GM18505 (cell line): ENCODE results near the gene EPB41L2.

ENCODE experiments used
- ATAC-seq: cut with Tn5 transposase; IDR thresholded peaks from one replicate; pipeline ENCODE4 v1.9.1; 2021; ENCODE audit not compliant: unreplicated experiment
- POLR2A ChIP-seq: IDR thresholded peaks from 4 replicates; pipeline ENCODE4 v1.6.1; 2011; ENCODE audit warnings: borderline replicate concordance; ENCODE audit not compliant: insufficient read depth, insufficient read length; ENCODE audit errors: extremely low read depth

EPB41L2 gene

GRCh38 chr6:130967502-130968445, 95.3 kb downstream of the EPB41L2 start:
- ATAC-seq = no peak
- no peak for TF ChIP-seq POLR2A

DNA sequence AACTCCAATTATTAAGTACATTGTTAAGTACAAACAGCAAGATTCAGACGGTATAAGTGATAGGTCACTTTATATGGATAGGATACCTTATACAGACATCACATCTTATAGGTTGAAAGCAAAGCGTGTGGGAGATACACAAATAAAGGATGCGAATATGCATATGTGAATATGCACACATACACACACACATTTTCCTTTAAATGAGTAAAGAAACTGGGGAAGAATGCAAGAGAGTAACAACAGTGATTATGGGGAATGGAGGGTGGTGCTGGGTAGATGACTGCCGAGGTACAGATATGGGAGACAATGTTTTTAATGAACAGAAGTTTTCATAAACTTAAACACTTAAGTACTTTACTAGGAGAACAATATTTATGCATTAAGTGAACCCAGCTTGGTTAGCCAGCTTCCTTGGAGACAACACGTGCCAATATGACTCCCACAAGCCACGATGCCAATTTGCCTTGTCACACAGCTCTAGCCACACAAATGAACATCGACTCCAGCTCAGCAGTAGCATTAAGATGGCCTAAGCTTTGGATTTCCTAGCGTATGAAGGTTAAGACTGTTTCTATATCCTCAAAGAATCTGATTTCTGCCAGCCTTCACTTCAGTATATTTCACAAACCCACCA, 96.6 kb downstream of the EPB41L2 start:
- no peak for TF ChIP-seq POLR2A
- ATAC-seq = no peak

- ATAC-seq = no peak
- no peak for TF ChIP-seq POLR2A
Measured at GRCh38 chr6:130965656-130966055, 97.4 kb downstream of the EPB41L2 start.

- no peak for ATAC-seq
Measured at GRCh38 chr6:130964808-130965604, 98.0 kb downstream of the EPB41L2 start.

DNA sequence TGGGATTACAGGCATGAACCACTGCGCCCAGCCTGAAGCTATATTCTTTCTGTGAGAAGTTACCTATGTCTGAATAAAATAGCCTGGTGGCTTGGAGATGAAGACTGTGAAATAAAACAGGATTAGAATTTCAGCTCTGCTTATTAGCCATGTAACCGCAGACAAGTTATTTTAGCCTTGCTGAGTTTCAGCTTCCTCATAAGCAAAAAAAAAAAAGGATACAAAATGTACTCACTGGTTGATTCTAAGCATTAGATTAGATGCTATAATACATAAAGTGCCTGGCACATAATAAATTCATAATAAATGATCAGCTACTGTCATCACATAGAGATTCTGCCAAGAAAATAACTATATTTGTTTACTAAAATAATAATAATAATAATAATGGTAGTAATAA, 98.8 kb downstream of the EPB41L2 start:
- TF ChIP-seq POLR2A = no peak
- ATAC-seq = no peak

More at GRCh38 chr6:130964808-130965604, 98.0 kb downstream of the EPB41L2 start:
- no peak for TF ChIP-seq POLR2A

DNA sequence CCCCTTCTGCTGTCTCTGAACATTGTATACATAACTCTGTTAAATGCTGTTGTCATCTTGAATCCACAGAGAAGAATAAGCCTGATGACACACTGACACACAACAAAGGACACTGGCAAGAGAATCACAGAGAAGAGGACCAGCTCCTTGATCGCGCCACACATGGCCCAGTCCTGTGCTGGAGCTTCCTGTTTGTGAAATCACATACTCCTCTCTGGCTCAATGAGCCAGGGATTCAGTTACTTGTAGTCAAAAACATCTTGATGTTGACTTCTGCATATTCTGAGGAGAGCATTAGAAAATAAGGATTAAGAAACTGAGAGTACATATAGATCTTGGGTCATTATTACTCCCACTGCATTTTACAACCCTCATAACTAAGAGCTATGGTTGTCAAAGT, 100.1 kb downstream of the EPB41L2 start:
- ATAC-seq = no peak
- no peak for TF ChIP-seq POLR2A

GRCh38 chr6:130961148-130961547, 101.9 kb downstream of the EPB41L2 start:
- TF ChIP-seq POLR2A = no peak
- ATAC-seq = no peak

DNA sequence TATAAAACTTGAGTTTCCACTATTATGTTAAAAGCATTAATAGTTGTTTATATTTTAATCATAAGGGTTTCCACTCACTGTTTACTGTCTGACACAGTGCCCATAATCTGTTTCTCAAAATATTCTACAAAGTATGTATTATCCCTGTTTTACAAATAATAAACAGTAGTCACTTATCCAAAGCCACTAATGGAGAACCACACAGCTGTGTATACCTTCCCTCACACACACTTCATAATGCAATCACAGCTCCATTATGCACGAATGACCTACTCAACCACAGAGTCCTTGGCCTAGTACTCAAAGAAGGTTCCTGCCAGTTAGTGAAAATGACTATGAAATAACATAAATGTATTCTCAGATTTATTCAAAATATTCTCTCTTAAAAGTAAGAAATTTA, 103.1 kb downstream of the EPB41L2 start:
- ATAC-seq = no peak
- no peak for TF ChIP-seq POLR2A

DNA sequence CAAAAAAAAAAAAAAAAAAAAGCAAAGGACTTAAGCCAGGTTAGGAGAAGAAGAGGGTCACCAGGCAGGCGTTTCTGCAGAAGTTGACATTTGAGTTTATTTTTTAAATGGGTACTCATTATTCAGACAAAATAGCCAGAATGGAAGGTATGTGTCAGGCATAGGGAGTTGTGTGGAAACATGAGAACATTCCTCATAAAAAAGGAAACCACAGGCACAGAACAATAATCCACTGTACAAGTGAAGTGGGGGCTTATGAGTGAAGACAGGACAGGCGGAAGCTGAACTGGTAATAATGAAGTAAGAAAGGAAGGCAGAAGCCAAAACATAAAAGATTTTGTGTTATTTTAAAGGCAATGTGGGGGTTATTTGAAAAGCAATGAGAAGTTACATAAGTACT, 104.6 kb downstream of the EPB41L2 start:
- ATAC-seq = no peak
- no peak for TF ChIP-seq POLR2A

DNA sequence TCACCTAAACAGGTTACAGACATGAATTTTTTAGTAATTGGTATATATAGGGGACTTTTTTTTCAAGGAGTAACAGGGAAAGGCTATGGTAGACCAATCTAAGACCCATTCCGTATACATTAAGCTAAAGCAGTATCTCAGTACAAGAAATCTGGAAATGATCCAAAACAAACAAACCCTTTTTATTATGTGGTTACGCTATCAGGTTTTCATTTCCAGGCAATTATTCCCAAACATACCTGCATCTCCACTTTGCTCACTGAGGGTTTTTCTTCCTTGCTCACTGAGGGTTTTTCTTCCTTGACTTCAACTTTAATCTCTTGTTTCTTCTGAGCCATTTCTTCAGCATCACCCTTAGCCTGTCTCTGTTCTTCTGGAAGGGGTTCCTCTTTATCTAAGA, 107.3 kb downstream of the EPB41L2 start:
- no peak for TF ChIP-seq POLR2A
- ATAC-seq = no peak

- no peak for ATAC-seq
- no peak for TF ChIP-seq POLR2A
Measured at GRCh38 chr6:130949553-130949952, 113.5 kb downstream of the EPB41L2 start.

DNA sequence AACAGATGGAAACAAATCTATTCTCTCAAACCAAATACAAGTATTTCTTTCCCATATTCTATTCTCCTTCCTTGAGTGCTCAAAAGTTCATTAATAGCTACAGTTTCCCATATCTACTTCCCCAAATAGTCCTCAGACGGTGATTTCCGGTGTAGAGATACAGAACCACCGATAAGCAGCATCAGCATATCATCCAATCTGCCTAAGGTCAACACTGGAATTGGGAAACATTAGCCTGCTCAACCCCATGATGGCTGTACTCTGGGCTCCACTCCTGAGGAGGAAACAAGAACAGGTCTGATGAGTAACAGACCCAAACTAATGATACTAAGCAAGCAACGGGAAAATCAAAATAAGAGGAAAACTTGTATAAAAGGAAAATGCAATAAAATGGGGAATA, 115.6 kb downstream of the EPB41L2 start:
- no peak for ATAC-seq
- TF ChIP-seq POLR2A = no peak

GRCh38 chr6:130946076-130946475, 117.0 kb downstream of the EPB41L2 start:
- no peak for TF ChIP-seq POLR2A
- no peak for ATAC-seq
